NOMO-1 (cell line): ENCODE measurements around the gene SLCO3A1.

Source experiments
- DNase-seq, 2 experiments: peaks; one replicate each; lab custom pipeline; 2025; ENCODE audit not compliant: unreplicated experiment in 2 of 2; lab: John Stamatoyannopoulos, UW

The SLCO3A1 gene

DNA sequence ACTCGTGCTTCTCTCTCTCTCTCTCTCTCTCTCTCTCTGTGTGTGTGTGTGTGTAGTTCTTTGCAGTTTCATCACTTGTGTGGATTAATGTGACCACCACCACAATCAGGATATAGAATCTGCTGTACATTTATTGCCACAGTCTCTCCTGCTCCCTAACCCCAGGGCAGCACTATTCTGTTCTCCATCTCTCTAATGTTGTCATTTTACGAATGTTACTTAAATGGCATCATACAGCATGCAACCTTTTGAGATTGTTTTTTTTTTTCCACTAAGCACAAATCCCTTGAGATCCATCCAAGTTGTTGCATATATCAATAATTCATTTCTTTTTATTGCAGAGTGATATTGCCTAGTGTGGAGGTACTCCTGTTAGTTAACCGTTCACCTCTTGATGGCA lies 26.9 kb downstream of the SLCO3A1 start:
- DNase-seq: no peak

DNA sequence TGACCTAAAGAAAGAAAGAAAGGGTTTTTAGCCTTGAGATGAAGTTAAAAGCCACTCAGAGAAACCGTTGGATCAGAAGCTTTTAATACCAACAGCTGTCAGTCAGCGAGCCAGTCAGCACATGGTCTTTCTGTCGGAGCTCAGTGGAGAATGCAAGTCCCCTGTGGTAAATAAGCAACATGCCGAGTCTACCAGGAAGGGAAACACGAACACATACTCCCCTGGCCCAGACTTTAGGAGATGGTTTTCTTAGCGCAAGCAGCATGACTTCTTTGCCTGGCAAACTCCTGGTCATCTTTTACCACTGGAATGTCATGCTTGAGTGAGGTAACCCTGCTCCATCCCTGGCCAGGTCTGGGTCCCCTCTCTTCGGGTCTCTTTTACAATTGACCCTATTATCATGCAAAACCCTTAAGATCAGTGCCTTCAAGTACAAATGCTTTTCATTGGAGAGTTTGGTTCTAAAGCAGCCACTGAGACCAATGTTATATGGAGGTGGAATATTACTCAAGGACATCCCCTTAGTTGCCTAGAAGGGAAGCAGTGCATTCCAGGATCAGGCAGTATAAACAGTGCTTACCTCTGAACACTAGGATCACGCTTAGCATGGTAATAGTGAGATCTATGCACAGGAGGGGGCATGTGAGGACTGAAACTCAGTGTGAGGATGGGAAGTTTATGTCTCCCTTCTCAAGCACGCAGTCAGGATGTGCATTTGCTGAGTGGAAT lies 28.2 kb downstream of the SLCO3A1 start:
- DNase-seq: no peak

DNA sequence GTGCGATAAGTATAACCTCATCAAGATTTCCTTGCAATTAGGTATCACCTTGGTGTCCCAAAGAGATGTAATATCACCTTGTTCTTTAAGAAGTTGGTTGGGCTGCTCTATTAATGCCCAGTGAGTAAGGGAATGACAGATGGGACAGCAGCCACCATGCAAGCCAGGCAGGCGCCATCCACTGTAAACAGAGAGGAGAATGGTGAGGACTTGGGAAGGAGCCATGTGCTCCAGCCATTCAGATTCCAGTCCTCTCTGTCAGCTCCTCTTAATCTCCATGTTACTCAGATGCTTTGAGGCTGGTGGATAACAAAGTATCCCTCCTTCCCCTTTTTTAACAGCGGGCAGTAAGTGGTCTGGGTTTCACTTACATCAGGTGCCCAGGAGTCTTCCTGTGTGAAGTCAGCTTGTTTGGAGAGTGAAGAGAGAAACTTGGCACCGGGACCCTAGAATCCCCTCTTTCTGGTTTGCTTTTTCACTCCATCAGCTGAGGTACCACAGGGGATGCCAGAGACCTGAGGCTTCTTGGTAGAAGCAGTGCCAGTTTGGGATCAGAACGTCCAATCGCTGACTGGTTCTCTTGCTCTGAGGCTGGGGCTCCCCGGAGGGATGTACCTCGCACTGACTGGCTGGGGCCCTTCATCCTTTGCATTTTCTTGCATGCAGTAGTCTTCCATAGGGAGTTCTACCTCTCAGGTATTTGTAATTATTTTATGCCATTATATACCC lies 29.5 kb downstream of the SLCO3A1 start:
- DNase-seq: no peak

DNA sequence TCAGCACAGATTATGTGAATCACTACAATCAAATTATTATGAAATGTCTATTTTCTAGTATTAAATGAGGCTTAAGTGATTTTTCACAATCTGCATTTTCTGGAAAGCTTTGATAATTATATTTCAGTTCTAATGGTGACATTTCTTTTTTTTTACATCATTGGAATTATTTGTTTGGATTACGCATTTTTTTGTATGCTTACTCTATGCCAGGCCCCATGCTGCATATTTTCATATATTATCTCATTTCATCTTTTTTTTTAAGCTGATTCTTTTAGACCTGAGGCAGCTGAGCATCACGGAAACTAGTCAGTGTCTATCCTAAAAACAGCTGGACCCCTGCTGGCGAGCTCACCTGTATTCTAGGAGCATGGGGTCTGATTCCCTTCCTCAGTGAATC lies 31.1 kb downstream of the SLCO3A1 start:
- DNase-seq: no peak

DNA sequence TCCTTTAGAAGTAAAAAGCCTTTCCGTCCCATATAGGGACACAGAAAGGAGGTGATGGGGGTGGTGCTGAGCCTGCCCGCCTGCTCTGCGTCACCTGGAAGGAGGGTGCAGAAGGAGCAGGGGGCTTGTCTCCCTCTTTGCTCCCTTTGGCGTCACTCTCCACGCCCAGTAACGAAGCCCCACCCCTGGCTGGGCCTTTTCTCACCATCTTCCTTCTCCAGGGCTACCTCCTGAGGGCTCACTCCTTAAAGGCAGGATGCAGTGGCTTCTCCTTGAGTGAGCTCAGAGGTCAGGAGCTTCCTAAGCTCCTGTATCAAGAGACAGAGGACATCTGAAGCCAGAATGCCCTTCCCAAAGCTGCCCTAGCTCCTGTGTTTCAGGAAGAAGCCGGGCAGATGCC lies 31.5 kb downstream of the SLCO3A1 start:
- no peak for DNase-seq

DNA sequence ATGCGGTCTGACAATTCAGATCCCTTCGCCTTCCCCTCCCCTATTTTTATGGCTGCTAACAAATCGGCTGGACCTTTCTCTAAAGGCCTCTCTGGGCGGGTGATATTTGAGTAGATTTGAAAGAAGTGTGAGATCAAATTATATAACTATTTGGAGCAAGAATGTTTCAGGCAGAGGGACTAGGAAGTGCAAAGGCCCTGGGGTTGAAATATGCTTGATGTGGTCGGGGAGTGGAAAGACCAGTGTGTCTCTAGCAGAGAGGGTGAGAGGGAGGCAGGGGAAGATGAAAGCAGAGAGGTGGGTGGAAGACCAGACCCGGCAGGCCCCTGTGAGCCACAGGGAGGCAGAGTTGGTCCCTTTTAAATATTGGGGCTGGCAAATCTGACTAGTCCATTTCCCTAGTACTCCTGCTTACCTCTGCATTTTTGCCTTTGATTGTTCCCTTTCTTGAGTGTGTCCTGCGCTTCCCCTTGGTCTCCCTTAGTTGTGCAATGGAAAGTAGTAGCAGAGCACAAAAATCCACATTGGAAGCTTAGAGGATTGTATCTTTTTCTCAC lies 32.3 kb downstream of the SLCO3A1 start:
- DNase-seq: no peak

DNA sequence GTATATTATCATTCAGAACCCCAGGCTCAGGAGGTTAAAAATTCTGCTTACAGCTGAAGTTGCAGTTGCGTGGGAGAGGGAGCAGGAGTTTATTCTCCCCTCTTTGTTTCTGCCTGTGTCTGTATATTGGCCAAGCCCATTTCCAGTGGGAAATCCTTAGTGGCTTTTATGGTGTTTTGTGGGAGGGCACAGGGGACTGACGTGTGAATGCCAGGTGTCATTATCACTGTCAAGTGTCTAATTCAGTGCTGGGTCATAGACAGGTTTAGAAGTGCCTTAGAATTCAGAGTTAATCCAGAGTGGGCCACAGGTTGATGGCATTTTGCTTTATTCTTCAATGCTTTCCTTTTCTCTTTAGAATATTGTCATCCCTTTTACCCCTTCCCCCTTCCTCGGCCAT lies 33.4 kb downstream of the SLCO3A1 start:
- DNase-seq: no peak

DNA sequence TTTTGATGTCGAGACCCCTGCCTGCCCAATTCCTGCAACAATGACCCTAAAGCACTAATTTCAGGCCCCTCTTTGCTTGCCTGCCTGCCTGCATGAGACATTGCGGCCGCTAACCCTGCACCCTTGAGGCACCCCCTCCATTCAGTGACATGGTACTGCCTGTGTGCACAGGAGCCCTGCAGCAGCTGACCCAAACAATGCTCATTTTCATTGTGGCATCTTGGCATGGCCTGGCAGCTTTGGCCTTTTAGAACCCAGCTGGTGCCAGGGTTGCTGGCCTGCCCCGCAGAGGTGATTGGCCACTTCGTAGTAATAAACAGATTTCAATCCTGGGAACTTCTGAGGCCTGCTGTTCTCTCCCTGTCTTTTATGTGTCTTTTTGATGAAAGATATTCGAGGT lies 33.8 kb downstream of the SLCO3A1 start:
- no peak for DNase-seq

DNA sequence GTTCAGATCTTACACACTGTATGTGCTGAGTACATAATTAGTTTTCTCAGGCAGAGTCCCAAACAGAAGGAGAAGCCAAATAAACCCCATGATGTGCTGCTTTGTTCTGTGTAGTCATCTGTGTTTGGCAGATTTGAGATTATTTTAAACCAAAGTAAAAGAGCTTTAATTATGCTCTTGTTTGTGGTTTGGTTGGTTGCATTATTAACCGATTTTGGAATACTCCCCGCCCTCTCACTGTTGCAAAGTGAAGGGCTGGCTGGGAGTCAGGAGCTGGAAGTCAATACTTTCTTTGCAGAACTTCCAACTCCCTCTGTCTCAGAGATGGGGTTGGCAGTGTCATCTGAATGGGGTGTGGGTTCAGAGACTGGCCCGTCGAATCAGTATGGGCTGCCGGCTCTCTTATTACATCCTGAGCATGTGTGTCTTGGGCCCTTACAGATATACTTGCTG lies 34.4 kb downstream of the SLCO3A1 start:
- DNase-seq: no peak

DNA sequence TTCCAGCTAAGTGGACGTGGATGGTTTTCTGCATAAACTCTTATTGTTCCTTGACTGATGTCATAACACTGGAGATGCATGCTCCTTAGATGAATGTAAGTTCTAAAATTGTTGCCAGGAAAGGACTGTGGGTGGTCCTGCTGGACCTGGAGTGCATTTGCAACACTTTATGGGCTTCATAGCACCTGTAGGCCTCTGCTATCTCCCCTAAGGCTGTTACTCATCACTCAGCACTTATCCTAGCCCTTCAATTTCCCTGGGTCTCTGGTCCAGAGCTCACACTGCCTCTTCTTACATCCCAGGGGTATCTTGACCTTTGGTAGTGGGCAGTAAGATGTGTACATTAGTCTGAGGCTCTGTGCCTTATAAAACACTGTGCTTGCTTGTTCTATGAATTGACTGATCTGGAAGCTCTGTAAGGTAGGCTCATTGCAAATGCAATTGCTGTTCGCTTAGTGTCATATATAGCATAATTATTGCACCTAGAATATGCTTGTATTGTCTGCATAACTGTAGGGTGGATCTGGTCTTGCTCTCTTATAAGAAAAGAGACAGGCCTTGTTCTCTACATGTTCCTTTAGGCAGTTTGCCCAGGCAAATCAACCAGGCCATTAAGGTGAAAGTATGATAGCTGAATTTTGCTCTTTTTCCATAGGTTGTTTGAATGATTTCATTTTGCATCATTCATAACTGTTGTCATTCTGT lies 35.8 kb downstream of the SLCO3A1 start:
- DNase-seq: no peak

DNA sequence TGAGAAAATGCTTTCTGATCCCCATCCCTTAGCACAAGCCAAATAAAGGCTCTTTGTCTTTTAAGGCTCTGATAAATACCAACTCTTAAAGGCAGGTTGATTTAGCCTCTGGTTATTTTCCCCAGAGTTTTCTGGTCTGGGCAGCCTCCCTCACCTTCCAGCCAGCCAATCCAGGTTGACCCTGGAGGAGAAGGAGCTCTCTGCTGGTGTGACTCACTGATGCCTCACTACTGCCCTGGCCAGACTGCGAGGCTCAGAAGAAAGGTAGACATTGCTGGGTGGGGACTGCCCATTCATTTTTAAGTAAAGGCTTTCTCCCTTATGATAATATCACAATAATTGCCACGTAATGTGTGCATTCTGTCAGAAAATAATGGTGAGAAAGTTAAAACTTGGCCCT lies 37.1 kb downstream of the SLCO3A1 start:
- no peak for DNase-seq

DNA sequence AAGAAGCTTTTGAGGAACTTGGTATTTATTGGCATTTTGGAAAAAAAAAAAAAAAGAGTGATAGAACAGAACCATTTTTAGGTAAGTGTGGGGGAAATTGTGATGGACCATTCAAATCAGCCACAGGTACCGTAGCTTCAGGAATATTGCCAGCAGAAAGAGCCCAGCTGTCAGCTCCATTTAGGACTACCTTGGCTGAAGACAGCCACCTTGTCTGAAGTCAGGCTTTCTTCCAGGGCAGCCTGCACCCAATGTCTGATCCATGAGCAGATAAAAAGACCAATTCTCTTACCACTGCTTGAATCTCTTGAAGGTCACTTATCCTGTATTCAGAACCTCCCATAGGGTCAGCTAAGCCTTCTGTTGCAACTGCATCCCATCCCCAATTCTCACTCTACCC lies 37.6 kb downstream of the SLCO3A1 start:
- DNase-seq: no peak

DNA sequence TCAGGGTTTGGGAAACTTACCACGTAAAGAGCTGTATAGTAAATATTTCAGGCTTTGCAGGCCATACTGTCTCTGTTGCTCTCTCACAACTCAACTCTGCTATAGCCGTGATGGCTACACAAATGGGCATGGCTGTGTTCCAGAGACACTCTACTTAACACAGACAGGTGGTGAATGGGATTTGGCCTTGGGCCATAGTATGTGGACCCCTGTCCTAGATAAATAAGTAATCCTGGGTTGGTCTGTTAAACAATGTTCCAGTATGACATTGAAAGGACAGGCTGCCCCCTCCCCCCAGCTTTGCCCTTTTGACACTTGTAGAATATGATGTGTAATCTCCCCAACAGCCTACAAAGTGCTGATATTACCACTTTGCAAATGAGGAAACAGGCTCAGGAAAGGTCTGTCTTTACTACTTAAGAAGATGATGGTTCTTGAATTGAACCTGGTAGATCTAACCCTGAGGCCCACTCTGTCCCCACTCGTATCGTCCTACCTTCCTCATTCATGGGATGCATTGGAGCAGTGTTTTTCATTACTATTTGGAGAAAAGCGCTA lies 38.4 kb downstream of the SLCO3A1 start:
- DNase-seq: no peak

DNA sequence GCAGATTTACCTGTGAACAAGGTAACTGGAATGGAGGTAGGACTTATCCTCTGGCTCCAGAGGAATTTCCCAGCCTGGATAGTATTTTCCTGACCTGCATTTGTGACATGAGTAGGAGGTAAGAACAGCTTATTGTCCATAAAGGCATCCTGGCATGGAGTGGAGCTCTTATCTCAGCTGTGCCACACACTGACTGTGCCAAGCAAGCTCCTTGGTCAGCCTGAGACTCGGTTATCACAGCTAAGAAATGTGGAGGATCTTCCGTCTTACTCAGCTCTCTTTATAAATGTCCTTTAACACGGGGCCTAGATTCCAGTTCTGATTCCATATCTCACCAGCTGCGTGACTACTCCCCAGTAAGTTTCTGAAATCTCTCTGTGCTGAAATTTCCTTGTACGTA lies 38.9 kb downstream of the SLCO3A1 start:
- DNase-seq: no peak

DNA sequence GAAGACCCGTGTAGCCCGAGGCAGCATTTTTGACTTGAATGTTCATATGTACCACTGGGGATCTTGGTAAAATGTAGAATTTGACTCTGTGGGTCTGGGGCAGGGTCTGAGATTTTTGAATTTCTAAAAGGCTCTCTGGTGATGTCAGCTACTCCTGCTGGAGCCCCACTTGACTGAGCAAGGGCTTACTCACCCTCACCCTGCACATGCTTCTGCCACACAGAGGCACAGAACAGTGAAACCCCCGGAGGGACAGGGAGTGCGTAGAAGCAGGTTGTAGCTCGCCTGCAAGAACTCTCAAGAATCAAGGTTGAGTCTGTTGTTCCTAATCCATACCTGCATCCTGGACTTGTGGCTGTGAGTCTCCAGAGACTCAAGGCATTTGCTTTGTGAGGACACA lies 41.1 kb downstream of the SLCO3A1 start:
- no peak for DNase-seq

DNA sequence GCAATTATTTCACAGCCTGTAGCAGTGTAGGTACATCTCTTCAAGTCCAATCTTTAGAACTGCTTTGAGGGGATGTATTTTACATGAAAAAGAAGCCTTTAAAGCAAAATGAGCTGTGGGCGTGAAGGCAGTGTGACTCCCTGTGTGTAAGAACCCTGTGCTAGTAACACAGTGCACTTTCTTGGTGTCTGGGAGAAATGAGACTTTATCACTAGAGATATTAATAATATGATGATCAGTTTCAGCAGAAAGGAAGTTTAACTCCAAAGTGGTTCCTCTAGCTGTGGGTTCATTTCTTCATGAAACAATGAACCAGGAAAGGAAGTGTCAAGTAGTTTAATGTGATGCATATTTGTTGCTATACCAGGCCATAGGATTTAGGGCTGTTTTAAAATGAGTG lies 41.5 kb downstream of the SLCO3A1 start:
- DNase-seq: no peak

DNA sequence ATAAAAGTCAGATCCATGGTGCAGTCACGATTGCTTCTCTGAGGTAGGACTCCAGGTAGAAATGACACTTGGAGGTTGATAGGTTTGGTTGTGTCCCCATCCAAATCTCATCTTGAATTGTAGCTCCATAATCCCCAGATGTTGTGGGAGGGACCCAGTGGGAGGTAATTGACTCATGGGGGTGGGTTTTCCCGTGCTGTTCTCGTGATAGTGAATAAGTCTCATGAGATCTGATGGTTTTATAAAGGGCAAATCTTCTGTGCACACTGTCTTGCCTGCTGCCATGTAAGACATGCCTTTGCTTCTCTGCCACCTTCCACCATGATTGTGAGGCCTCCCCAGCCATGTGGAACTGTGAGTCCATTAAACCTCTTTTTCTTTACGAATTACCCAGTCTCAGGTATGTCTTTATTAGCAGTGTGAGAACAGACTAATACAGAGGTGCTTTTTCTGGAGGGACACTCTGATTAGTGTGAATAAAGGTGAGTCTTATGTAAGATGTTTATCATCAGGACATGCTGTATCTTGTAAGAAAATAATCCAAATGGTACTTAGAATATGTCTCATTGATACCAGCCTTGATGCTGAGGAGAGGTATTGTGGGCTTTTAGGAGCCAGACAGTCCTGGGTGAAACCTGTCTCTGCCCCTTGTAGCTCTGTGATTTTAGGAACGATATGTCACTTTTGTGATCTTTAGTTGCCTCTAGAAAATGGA lies 43.0 kb downstream of the SLCO3A1 start:
- DNase-seq: no peak

DNA sequence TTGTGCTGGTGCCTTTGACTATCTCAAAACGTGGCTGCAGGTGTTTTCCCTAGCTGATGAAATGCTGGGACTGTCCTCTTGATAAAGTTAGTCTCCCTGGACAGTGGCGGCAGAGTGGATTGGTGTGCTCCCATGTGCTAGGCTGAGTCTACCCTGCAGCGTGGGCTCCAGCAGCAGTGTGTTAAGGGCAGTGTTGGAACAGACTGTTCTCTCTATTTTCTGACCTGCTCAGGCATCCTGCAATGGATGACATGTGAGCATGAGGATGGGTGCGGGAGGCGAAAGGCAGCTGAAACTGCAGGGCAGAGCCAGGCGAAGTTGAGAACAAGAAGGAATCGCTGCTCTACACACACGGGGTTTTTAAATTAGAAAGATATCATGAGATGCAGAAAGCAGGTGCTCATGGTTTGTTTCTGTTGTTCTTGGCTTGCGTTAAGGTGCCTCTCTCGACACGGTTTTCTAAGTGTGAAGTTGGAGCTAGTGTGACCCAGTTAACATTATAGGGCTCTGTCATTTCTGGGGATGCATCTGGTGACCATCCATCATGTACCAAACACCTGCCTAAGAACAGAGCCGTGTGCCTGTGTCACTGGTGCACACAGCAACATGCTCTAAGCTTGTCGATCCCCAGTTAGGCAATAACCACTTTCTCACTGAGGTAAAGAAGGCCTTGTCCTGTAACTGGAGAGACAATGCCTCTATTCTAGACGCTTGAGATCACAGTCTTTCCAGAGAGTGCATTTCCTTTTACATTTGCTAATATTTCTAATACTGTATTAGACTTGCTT lies 44.3 kb downstream of the SLCO3A1 start:
- DNase-seq: no peak

DNA sequence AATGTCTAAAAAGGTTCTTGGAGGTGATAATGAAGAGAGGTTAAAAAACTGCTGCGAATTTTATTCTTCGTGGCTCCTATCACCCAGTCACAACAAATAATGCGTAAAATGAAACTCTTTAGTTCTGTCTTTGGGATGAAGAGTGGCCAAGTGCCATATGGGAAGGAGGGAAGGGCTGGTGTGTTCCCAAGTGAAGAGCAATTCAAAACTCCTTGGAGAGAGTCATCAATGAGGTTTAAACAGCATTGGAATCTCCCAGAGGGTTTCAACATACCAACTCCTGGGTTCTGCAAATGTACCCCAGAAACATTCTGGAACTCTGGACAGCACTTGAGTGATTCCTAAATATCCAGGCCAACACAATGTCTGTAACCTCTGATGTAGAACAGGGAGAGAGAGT lies 45.3 kb downstream of the SLCO3A1 start:
- no peak for DNase-seq

DNA sequence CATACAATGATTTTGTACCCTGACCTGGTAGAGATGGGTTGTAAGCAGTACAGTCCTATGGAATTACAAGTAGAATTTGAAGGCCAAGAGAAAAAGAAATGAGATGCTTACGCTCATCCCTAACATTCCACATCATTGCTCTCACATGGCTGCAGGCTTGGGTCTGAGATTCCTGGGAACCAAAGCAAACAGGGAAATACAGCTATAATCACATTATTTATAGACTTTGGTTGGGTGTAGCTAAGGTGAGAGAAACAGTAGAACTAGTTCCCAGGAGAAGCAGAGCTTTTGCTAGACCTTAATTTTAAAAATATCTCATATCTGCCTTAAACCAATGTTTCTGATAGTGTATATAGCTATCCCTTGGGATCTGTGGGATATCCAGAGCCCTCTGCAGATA lies 51.4 kb downstream of the SLCO3A1 start:
- no peak for DNase-seq
